Adipose tissue (tissue), 3 donors: Measurements from ENCODE around the gene FOXL1. TPM values are rescaled to one million over a fixed set of nuclear protein-coding genes. Genes with fewer than 3 reads are reported as not detected.
"Not testable (repeated sequence)": the region's sequence is repeated elsewhere in the genome, so short reads cannot be mapped to it uniquely, and the experiment has no call there.

Experiments
- H3K27ac ChIP-seq: one replicate; pipeline ENCODE4 v1.5.1; 2013; ENCODE audit warnings: low read depth, low read length
- WGBS, 3 donors: extraction: QIAGEN DNeasy Blood & Tissue Kit; methylation state at CpG; one replicate each; pipeline ENCODE4 v1.1.7; 2013; 5-methylcytosine and 5-hydroxymethylcytosine counted together
- polyA plus RNA-seq, 3 donors: library from polyadenylated mRNA; stranded (reverse); fragments of 200-250 nt; gene quantifications; one replicate each; pipeline ENCODE4 v1.2.3, GENCODE V29; 2013
- donor health status: healthy with polysubstance abuse.
- donor health status: Bipolar disorder and iron deficiency.
- donor health status: healthy.

FOXL1 gene
- polyA plus RNA-seq, 3 donors, result 0.12 to 0.56 (median 0.24) TPM

- no peak overlapping the region for H3K27ac ChIP-seq
- WGBS, 3 donors, result 1 to 2% (median 2%) methylated on average over 52 to 54 of the region's 54 CpGs
These were observed 2.4 kb upstream of the FOXL1 start for GRCh38 chr16:86575754-86576557.

- H3K27ac ChIP-seq, result no peak overlapping the region
- WGBS, 3 donors, result 9 to 26% (median 24%) methylated on average over 31 to 33 of the region's 33 CpGs
These were observed 1.6 kb upstream of the FOXL1 start for GRCh38 chr16:86576591-86577313.

GRCh38 chr16:86577314-86577971, 906 bp upstream of the FOXL1 start:
- no peak overlapping the region for H3K27ac ChIP-seq
- 32 to 59% (median 57%) methylated on average over 12 of the region's 12 CpGs for WGBS, 3 donors

DNA sequence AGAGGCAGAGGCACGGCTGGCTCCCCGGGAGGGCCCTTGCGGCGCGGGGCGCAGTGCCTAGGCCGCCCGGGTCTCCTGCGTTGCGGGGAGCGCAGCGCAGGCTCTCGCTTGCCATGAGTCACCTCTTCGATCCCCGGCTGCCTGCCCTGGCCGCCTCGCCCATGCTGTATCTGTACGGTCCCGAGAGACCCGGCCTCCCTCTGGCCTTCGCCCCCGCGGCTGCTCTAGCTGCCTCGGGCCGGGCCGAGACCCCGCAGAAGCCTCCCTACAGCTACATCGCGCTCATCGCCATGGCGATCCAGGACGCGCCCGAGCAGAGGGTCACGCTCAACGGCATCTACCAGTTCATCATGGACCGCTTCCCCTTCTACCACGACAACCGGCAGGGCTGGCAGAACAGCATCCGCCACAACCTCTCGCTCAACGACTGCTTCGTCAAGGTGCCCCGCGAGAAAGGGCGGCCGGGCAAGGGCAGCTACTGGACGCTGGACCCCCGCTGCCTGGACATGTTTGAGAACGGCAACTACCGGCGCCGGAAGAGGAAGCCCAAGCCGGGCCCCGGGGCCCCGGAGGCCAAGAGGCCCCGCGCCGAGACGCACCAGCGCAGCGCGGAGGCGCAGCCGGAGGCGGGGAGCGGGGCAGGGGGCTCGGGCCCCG, 390 bp downstream of the FOXL1 start:
- no peak overlapping the region for H3K27ac ChIP-seq
- 3 to 7% (median 4%) methylated on average over 69 of the region's 69 CpGs for WGBS, 3 donors

- 4 to 12% (median 9%) methylated on average over 55 to 69 of the region's 69 CpGs for WGBS, 3 donors
- no peak overlapping the region for H3K27ac ChIP-seq
These were observed 1.1 kb downstream of the FOXL1 start for GRCh38 chr16:86579268-86580062.

DNA sequence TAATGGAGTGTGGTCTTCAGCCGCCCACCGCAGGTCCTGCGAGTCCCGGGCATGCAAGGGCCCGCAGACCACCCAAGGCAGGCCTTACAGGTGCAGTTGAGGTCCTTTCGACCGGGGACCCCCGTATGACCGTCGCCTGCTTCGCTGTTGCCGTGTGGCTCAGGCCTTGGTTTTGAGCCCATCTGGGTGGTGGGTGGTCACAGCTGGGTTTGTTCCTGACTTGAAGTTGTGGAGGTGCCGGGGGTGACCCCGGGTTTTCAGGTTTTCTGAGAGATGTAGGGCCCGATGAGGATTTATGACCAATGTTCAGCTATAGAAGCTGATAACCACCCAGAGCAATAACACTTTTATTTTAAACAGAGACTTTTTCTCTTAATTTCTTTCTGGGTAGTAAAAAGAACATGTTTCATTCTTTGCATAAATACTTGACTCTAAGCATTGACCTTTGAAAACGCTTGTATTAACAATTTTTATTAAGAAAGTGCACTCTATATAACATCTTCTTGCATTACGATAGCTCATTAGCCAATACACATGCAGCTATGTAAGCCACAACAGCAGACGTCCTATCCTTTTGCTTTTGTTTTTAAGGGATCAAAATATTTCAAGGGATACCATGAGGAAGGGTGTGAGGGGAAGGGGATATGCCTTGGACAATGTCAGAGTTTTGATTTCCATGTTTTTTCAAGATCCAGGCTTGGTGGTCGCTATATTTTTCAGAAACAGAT, 1.9 kb downstream of the FOXL1 start:
- WGBS, 3 donors, result 36 to 65% (median 56%) methylated on average over 19 of the region's 19 CpGs
- no peak overlapping the region for H3K27ac ChIP-seq

DNA sequence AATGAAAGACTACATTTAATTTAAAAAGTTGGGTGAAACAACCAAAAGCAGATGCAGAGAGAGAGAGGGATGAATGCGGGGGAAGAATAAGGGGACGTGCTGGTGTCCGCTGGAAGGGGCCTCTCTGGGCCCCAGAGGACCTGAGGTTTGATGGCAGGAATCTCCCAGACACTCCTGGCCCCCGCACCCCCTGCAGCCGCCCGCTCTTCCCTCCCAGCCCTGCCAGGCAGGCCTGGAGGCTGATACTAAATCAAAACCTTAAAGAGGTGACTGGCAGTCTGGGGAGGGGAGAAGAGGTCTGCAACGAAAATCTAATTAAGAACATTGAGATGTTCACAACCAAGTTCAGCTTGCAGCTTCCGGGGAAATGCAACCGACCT, 2.4 kb downstream of the FOXL1 start:
- 51 to 88% (median 86%) methylated on average over 9 of the region's 9 CpGs for WGBS, 3 donors
- no peak overlapping the region for H3K27ac ChIP-seq

DNA sequence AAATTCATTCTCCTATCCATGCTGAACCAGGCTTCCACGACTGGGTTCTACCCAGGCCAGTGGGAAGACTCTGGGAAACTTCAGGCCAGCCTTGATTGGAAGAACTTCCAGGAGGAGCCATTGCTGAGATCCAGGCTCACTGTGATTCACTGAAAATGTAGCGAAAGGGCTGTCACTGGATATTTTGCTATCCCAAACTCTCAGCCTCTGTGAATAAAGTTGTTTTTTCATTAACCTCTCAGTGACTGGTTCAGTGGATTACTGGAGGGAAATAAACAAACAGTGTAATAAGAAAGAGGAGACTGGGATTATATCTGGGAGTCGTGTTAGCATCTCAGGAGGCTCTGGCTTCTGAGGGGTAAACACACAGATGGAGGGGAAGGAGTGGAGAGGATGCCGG, 3.1 kb downstream of the FOXL1 start:
- H3K27ac ChIP-seq, result no peak overlapping the region

GRCh38 chr16:86584071-86584685, 5.8 kb downstream of the FOXL1 start:
- 89 to 91% (median 90%) methylated on average over 6 of the region's 6 CpGs for WGBS, 3 donors
- H3K27ac ChIP-seq, result no peak overlapping the region

More for the DNA sequence above, 3.1 kb downstream of the FOXL1 start:
- WGBS, 3 donors, result 47 to 76% (median 73%) methylated on average over 4 of the region's 4 CpGs

DNA sequence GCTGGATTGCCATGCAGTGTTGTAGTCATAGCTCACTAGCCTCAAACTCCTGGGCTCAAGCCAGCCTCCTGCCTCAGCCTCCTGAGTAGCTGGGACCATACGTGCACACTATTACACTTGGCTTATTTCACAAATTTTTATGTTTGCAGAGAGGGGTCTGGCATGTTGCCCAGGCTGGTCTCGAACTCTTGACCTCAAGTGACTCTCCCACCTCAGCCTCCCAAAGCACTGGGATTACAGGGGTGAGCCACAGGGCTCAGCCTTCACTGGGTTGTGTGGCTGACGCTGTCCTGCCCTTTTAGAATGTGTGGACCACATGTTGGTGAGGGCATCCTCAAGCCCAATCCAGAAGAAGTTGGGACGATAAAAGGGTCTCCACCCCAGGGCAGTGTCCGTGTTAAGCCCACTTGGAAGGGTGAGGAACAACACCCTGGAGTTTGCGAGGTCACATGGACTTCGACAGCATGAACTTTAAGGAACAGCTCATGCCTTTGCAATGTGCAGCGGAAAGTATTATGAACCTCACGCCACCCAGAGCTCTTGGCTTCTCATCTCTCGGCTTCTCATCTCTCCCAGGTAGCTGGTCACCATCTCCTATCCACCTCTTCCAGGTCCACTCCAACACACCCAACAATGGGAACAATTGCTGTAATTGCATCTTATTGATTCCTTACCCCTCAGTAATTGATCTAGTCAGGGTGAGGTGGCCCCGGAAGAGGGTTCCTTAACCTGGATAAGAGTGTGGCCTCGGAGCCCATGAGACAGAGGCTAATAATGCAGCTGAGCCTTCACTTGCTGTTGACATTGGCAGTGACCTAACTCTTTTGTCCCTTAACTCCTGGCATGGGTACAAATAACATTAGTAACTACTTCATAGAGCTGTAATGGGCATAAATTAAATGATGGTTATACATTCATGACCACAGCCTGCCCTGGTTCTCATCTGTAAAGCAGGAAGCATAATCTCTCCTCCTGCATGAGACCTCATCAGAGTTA, 6.7 kb downstream of the FOXL1 start:
- WGBS, 3 donors, result 75 to 84% (median 82%) methylated on average over 12 of the region's 12 CpGs
- no peak overlapping the region for H3K27ac ChIP-seq

GRCh38 chr16:86585821-86586611, 7.7 kb downstream of the FOXL1 start:
- 67 to 71% (median 68%) methylated on average over 10 of the region's 10 CpGs for WGBS, 3 donors
- H3K27ac ChIP-seq, result no peak overlapping the region

GRCh38 chr16:86587487-86587886, 9.1 kb downstream of the FOXL1 start:
- H3K27ac ChIP-seq, result no peak overlapping the region
- 87 to 90% (median 89%) methylated on average over 3 of the region's 3 CpGs for whole genome bisulfite sequencing, 3 donors

GRCh38 chr16:86587955-86588354, 9.6 kb downstream of the FOXL1 start:
- WGBS, 3 donors, result 84 to 92% (median 92%) methylated on average over 3 of the region's 3 CpGs
- H3K27ac ChIP-seq, result not testable (repeated sequence)

- H3K27ac ChIP-seq, result no peak overlapping the region
- 58 to 90% (median 88%) methylated on average over 4 of the region's 4 CpGs for WGBS, 3 donors
These were observed 12.3 kb downstream of the FOXL1 start for GRCh38 chr16:86590501-86591144.

DNA sequence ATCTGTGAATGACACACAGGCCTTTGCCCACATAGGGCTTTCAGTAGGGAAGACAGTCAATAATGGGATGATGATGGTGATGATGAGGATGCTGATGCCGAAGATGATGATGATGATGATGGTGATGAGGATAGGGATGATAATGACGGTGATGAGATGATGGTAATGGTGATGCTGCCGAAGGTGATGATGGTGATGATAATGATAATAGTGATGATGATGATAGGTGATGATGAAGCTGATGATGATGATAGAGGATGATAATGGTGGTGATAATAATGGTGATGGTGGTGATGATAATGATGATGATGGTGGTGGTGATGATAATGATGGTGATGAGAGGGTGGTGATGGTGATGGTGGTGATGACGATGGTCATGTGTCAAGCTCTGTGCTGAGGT, 12.9 kb downstream of the FOXL1 start:
- no peak overlapping the region for H3K27ac ChIP-seq
- WGBS, 3 donors, result 70 to 94% (median 92%) methylated on average over 4 of the region's 4 CpGs
